HCEC 1CT (cell line): Measurements from ENCODE around the gene KIF18A.
"Not testable (repeated sequence)": the region's sequence is repeated elsewhere in the genome, so short reads cannot be mapped to it uniquely, and the experiment has no call there.

Source experiments
- DNase-seq: peaks from one replicate; pipeline ENCODE4 v3.0.0-alpha.2; 2017

KIF18A gene

GRCh38 chr11:28107750-28108618 is at the start of gene KIF18A, which contains the start of gene METTL15:
Gene KIF18A, minus strand, starts transcription at chr11:28108156. Its CDS starts 10,209 bp downstream, at chr11:28097947.
Gene METTL15, plus strand, starts transcription at chr11:28108388. Its CDS starts 4,947 bp downstream, at chr11:28113335.
- peak; percentile 99 for DNase-seq

GRCh38 chr11:28153586-28153985 is 45.6 kb upstream of the KIF18A start:
- no peak for DNase-seq

- no peak for DNase-seq
Observed at GRCh38 chr11:28152743-28153142, 44.8 kb upstream of the KIF18A start.

GRCh38 chr11:28146123-28146751 is 38.3 kb upstream of the KIF18A start:
- DNase-seq, result peak; percentile 95

GRCh38 chr11:28144808-28145207 is 36.9 kb upstream of the KIF18A start:
- DNase-seq, result peak; percentile 27

GRCh38 chr11:28142724-28143123 is 34.8 kb upstream of the KIF18A start:
- DNase-seq, result no peak

- DNase-seq, result no peak
Observed at GRCh38 chr11:28140689-28141455, 32.9 kb upstream of the KIF18A start.

- DNase-seq, result no peak
Observed at GRCh38 chr11:28139841-28140415, 32.0 kb upstream of the KIF18A start.

- no peak for DNase-seq
Observed at GRCh38 chr11:28137832-28138231, 29.9 kb upstream of the KIF18A start.

GRCh38 chr11:28137366-28137765 is 29.4 kb upstream of the KIF18A start:
- no peak for DNase-seq

- not testable (repeated sequence) for DNase-seq
Observed at GRCh38 chr11:28136157-28136556, 28.2 kb upstream of the KIF18A start.

- DNase-seq, result peak; percentile 29
Observed at GRCh38 chr11:28133146-28133545, 25.2 kb upstream of the KIF18A start.

- peak; percentile 56 for DNase-seq
Observed at GRCh38 chr11:28132548-28132947, 24.6 kb upstream of the KIF18A start.

GRCh38 chr11:28123151-28123581 is 15.2 kb upstream of the KIF18A start:
- peak; percentile 75 for DNase-seq

GRCh38 chr11:28117712-28118111 is 9.8 kb upstream of the KIF18A start:
- no peak for DNase-seq

GRCh38 chr11:28114731-28115130 is 6.8 kb upstream of the KIF18A start:
- DNase-seq, result no peak

- DNase-seq, result no peak
Observed at GRCh38 chr11:28114116-28114515, 6.2 kb upstream of the KIF18A start.

- DNase-seq, result no peak
Observed at GRCh38 chr11:28110821-28111200, 2.9 kb upstream of the KIF18A start.

GRCh38 chr11:28110108-28110820 is 2.3 kb upstream of the KIF18A start:
- peak; percentile 86 for DNase-seq

- no peak for DNase-seq
Observed at GRCh38 chr11:28108958-28109357, 1.0 kb upstream of the KIF18A start.

- DNase-seq, result peak; percentile 30
Observed at GRCh38 chr11:28107191-28107749, 686 bp downstream of the KIF18A start.
